8988T (cell line): ENCODE results near the gene BRD1.
"Not testable (repeated sequence)": the region's sequence is repeated elsewhere in the genome, so short reads cannot be mapped to it uniquely, and the experiment has no call there.

Experiments used
- DNase-seq: peaks from one replicate; pipeline ENCODE4 v3.0.0; 2011

BRD1 gene

GRCh38 chr22:49852898-49853894 is 25.5 kb upstream of the BRD1 start, which contains the start of gene ZBED4:
TSS of gene ZBED4 (plus strand) at chr22:49853844. CDS start at chr22:49883663, 29,819 bp downstream.
- peak; percentile 95 for DNase-seq

GRCh38 chr22:49852568-49852897 is 24.9 kb upstream of the BRD1 start:
- DNase-seq: not testable (repeated sequence)

GRCh38 chr22:49850959-49851802 is 23.5 kb upstream of the BRD1 start:
- no peak for DNase-seq

- DNase-seq: no peak
Observed at GRCh38 chr22:49850021-49850911, 22.6 kb upstream of the BRD1 start.

- no peak for DNase-seq
Observed at GRCh38 chr22:49849161-49850020, 21.7 kb upstream of the BRD1 start.

DNA sequence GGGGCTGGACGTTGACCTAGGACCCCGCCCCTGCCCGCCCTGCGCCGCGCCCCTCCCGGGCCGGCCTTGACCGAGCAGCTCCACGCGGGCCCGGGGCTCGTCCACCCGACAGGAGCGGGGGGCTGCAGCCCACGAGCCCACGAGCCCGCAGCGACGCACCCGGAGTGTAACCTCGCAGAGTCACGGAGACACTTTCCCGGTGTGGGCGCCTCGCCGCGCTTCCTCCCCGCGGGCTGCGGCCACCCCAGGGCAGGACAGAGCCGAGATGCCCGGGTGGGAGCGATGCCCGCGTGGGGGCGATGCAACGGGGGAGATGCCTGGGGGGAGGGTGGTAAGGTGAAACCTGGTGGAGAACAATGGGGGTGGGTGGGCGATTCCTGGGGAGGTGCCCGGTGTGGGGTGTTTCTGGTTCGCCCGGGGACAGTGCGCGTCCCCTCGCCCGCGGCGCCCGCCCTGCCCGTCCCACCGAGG is 21.1 kb upstream of the BRD1 start:
- no peak for DNase-seq

GRCh38 chr22:49847751-49848689 is 20.3 kb upstream of the BRD1 start:
- DNase-seq: no peak

DNA sequence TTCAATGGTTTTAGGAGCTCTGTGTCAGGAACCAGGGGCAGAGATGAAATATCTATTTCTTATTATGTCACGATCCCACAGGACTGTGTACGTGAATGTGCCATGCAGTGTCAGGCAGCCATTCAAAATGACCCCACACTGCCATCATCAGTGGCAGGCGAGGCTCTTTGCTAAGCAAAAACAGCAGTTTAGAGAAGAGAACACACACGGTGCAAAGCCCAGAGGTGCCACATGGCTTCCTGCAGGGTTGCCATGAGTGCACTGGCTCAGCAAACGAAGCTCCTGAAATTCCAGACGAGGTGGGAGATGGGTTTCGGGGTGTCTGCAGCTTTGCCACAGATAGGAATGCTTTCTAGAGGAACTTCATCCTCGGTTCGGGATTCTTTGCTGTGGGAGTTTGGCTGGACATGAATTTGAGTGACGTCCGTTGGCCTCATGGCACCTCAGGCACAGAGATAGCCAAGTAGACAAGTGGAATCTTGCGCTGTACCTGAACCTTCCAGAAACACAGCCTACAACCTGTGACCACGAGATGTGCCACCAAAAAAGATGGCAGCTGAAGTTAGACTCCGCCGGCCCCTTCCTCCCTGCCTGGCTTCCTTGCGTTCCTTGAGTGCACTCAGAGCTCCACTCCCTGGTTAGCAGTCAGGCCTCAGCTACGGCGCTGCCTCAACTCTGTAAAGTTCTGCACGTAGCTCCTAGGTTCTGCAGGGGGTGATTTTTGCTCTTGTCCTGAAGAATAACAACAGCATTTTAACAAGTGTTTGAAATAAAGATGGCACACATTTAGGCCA is 18.2 kb upstream of the BRD1 start:
- DNase-seq: no peak

- DNase-seq: no peak
Observed at GRCh38 chr22:49845241-49845640, 17.6 kb upstream of the BRD1 start.

DNA sequence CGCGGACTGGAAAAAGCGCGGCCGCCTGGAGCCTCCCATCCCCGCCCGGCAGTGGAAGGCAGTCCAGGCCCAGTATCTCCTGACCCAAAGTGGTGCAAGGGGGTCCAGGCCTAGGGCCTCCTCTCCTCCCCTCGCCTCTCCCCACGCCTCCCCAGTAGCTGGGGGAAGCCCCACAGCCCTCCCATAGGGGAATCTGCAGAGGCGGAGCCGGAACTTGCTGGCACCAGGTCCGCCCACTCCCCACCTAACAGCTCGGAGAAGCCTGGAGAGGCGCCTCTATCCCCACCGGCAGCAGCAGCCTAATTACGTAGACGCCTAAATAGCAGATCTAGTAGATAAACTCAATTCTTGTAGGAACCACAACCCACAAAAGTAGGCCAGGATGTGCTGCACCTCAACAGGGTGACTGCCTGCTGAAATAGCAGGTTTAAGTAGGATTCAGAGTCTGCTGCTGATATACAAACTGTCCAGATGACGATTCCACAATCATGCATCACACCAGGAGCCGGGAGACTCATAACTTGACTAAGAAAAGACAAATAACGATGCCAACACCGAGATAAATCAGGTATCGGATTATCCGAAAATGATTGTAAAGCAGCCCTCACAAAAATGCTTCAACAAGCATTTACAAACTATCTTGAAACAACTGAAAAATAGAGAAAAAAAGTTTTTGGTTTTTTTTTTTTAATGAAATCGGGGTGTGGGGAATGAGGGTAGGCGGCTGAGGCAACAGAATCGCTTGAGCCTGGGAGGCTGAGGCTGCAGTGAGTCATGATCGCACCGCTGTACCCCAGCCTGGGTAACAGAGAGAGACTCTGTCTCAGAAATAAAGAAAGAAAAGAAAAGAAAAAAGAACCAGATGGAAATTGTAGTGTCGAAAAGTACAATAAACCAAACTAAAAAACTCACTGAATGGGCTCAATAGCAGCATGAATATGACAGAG is 11.4 kb upstream of the BRD1 start:
- DNase-seq: no peak

GRCh38 chr22:49833340-49834007 is 5.8 kb upstream of the BRD1 start:
- no peak for DNase-seq

- no peak for DNase-seq
Observed at GRCh38 chr22:49829044-49829853, 1.6 kb upstream of the BRD1 start.

GRCh38 chr22:49828599-49828965 is 909 bp upstream of the BRD1 start:
- DNase-seq: no peak

DNA sequence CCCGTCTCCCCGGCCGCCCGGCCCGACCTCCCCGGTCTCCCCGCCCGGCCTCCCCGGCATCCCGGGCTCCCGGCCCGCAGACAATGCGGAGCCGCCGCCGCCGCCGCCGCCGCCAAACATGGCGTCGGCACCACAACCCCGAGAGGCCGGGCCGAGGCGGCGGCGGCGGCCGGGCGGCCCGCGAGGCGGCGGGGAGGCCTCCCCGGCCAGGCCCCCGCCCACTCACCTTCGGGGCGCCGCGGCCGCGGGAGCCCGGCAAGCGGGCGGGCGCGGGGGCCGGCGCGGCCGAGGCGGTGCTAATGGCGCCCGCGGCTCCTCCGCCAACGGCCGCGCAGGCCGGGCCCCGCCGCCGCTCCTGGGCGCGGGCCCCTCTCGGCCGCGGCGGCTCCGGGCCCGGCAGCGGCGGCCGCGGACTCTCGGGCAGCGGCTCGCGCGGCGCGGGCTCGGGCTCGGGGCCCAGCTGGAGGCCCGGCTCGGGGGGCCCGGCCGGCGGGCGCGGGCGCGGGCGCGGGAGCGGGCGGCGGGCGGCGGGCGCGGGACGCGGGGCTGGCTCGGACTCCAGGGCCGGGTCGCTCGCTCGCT is 311 bp downstream of the BRD1 start:
- DNase-seq: no peak

DNA sequence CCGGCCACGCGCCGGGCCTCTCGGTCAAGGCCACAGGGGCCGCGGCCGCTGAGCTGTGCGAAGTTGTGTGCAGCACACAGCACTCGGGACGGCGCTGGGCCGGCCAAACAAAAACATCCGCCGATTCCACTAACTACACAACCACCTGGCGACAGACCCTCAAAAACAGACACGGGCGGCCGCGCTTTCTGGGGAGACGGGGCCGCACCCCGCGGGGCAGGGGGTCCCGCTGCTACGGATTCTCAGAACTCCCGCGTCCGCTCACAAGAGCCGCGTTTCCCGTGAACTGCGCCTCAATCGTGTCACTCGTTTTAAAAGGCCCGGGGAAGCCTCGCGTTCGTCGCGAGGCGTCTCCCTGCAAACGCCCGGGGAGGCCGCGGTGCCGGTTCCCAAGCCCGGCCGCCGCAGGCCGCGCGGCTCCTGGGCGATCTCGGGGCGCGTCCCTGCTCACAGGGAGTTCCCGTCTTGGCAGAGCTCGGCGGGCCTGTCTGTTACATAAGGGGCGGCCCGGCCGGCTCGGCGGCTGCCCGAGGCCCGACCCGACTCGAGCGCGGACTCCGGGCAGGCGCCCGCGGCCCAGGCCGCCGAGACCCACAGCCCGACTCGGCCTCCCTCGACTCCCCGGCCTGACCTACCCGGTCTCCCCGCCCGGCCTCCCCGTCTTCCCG is 936 bp downstream of the BRD1 start:
- DNase-seq: no peak
